AG08396 (cell line): ENCODE data around the gene PML.
"Not testable (repeated sequence)": the region's sequence is repeated elsewhere in the genome, so short reads cannot be mapped to it uniquely, and the experiment has no call there.

Source experiments
- DNase-seq: peaks from one replicate; pipeline ENCODE4 v3.0.0; 2012; ENCODE audit warnings: low spot score, mixed read lengths

The PML gene

DNA sequence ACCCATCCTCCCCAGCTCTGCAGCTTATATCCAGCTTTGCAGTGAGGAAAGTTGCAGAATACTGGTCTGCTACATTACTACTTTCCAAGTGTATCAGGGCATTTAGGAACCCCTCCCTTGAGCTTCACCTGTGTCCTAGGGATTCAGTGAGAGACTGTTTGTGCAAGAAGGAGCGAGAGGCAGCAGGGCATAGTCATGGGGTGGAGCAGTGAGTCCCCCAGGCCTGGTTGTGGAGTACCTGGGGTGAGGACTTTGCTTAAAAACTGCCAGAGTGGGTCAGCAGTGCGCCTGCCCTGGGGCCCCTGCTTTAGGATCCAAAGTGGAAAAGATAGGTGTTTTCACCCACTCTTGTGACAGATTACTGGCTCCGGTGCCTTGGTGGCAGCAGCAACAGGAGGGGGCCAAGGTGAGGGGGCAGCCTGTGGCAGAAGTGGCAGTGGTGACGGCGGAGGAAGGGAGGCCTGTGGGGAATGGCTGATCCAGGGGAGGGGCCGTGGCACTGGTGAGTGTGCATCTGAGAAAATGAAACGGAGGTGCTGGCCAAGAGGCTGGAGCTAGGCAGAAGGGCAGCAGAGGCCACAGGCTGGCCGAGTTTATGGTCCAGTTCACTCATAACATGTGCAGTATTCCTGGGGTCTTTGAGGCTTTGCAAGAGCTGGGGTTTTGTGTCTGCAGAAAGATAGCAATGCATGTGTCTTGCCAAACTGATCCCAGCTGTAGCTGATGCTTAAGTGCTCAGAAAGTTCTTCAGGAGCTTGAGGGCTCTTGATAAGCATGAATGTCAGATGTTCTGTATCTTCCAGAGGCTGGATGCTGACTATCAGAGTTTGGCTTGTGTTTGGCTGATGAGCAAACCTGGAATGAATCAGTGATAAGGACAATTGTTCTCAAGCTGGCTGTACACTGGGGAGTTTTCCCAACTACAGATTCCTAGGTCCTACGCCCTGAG, 44.5 kb downstream of the PML start:
- peak; percentile 50 for DNase-seq

- no peak for DNase-seq
Observed at GRCh38 chr15:74039656-74040010, 45.1 kb downstream of the PML start.

GRCh38 chr15:74040109-74040850, 45.8 kb downstream of the PML start:
- DNase-seq = peak; percentile 90

GRCh38 chr15:74041311-74041756, 46.8 kb downstream of the PML start:
- DNase-seq = peak; percentile 4

- no peak for DNase-seq
Observed at GRCh38 chr15:74041777-74042435, 47.4 kb downstream of the PML start.

- peak; percentile 2 for DNase-seq
Observed at GRCh38 chr15:74042603-74043424, 48.3 kb downstream of the PML start.

DNA sequence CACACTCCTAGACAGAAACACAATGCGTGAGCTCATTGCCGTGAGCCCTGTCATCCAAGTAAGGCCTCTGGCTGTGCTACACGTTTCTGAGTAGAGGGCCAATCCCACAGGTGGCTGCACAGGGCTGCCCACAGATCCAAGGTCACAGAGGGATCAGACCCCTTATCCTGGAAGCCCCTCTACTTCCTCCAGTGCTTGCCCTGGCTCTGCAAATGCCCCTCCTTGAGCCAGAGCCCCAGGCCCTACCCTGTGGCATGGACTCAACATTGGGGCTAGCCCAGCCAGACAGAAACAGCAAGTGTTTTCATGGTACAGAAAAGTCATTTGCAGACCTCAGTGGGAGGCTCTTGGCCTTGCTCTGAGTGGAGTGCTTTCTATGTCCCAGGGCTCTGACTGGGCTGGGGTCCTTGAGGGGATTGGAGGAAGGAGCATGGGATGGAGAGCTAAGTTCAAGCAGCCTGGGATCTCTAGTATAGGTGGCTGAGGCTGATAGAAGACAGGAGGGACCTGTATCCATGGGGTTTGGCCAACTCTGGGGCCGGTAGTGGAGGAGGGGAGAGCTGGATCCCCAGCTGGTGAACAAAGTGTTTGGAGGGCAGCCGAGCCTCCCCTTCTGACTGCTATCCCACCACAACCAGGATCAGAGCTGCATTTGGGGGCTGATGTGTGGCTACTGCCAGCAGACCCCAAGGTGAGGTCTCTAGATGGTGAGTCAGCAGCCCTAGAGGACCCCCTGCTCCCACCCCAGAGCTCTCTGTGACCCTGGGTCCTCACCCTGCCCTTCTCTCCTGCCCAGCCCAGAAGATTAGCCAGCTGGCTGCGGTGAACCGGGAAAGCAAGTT, 49.1 kb downstream of the PML start:
- peak; percentile 5 for DNase-seq

GRCh38 chr15:74044267-74045110, 50.0 kb downstream of the PML start:
- DNase-seq = no peak

GRCh38 chr15:74045184-74045583, 50.7 kb downstream of the PML start:
- DNase-seq = peak; percentile 2

- no peak for DNase-seq
Observed at GRCh38 chr15:74045636-74046274, 51.2 kb downstream of the PML start.

DNA sequence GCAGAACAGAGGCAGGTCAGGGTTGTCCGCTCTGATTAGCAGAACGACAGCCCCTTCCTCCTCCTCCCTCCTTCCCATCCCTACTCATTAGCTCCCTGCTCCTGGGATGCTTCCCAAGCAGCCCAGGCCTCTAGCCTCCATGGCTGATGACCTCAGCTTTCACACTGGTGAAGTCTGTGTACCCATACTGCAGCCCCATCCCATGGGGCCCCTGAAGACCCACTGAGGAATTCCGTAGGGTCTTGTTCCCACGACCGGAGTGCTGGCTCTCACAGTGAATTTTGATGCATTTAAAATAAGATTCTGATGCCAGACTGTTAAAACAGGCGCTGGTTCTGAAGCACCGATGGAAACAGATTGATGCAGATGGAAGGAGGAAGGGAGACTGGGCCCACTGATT, 51.8 kb downstream of the PML start:
- DNase-seq = no peak

DNA sequence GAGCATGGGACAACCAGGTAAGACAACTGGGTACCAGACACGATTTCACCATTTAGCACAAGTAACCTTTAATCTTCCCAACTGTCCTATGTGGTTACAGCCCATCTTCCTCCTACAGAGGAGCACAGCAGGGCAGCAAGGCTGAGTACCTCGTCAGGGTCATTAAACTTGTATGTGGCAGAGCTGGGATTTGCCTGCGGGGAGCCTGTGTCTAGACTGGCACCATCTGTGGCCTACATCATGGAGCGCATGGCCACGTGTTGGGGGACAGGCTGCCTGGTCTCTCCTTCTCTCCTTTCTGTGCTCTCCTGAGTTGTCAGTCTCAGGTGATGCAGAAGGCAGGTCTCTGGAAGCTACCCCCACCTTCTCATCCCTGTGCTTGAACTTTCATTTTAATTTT, 55.6 kb downstream of the PML start:
- DNase-seq = no peak

- DNase-seq = peak; percentile 22
Observed at GRCh38 chr15:74050556-74051234, 56.2 kb downstream of the PML start.

GRCh38 chr15:74052271-74053260, 58.0 kb downstream of the PML start:
- DNase-seq = not testable (repeated sequence)

DNA sequence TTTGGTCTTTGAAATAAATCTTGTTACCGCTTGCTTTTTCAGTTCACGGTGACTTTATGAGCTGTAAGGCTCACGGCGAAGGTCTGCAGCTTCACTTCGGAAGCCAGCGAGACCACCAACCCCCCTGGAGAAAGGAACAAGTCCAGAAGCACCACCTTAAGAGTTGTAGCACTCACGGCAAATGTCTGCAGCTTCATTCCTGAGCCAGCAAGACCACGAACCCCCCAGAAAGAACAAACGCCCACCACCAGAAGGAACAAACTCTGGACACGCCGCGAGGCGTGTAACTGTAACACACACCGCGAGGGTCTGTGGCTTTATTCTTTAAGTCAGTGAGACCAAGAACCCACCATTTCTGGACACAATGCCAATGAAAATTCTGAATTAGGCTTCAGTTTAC, 59.0 kb downstream of the PML start:
- no peak for DNase-seq

DNA sequence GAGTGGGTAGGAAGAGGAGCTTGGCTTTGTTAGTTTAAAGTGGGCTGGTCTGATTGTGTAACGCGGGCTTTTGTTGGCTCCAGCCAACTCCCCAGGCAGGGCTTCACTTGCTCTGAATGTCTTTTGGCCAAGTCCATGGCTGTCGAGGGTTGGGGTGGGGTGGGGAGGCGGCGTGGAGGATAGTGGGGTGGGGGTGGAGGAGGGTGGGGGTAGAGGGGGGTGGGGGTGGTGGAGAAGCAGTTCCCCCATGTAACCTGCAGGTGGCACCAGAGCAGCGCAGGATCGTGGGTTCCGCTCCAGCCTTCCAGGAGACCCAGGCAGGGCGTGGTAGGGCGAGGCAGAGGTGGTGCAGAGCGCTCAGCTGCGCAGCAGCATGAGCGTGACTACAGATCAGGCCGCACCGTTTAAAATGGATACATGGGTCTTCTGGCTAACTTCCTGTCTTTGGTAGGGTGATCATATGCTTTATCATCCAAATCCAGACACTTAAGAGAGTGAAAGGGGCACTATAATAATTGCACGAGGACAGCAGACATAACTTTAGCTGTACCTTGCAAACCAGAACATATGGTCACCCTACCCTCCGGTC, 59.5 kb downstream of the PML start:
- peak; percentile 84 for DNase-seq

DNA sequence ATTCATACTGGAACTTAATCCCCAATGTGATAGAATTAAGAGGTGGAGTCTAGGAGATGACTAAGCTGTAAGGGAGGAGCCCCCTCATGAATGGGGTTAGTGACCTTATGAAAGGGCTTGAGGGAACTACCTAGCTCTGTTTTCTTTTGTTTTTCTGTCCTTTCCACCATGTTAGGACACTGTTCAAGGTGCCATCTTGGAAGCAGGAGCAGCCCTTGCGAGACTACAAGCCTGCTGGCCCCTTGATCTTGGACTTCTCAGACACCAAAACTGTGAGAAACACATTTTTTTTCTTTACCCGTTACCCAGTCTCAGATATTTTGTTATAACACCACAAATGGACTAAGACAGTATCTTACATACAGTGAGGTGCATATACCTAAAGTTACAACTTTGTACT, 61.3 kb downstream of the PML start:
- no peak for DNase-seq
